Measurements from ENCODE around the gene HRCT1.
"Not testable (repeated sequence)": the region's sequence is repeated elsewhere in the genome, so short reads cannot be mapped to it uniquely, and the experiment has no call there.

The HRCT1 gene

DNA sequence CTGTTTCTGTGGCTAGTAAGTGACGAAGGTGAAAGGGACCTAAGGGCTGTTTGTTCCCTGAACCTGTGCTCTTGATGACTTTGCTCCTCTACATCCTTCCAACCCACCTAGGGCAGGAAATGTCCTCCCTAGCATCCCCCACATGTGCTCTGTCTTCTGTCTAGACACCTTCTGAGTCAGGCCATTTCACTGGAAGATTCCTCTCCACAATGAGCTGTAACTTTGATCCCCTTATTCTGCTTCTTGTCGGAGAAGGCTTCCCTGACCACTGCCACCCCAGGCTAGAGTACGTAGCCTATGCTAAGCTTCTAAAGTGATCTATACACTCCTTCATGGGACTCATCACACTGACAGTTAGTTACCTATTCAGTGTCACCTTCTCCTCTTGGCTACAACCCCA lies 25.0 kb downstream of the HRCT1 start:
- Histone ChIP-seq H3K4me3 (ENCODE audit: low read depth, low read length, poor library complexity, severe bottlenecking) (no peak overlapping the region), H3F3A (ENCODE audit: insufficient read depth, low read length) (no peaks in the 10 kb centered on the region), H3K27me3 (ENCODE audit: insufficient read depth, low read length) (no peaks in the 10 kb centered on the region), H3K9ac (ENCODE audit: low read length) (no peak overlapping the region), H2AFZ (ENCODE audit: low read length) (no peak overlapping the region), H4K20me1 (ENCODE audit: insufficient read depth, low read length) (no peaks in the 10 kb centered on the region), H3K4me1 (ENCODE audit: insufficient read depth, low read length, severe bottlenecking) (no peaks in the 10 kb centered on the region), H3K4me2 (ENCODE audit: low read length) (no peak overlapping the region), H3K27ac (ENCODE audit: low read depth, low read length, poor library complexity, severe bottlenecking) (no peak overlapping the region), H3K36me3 (ENCODE audit: insufficient read depth, low read length) (no peaks in the 10 kb centered on the region), H3K9me2 (ENCODE audit: low read depth, low read length) (no peaks in the 10 kb centered on the region), H3K79me2 (ENCODE audit: insufficient read depth, low read length) (no peaks in the 10 kb centered on the region), H3K9me3 (ENCODE audit: low read length) (no peaks in the 10 kb centered on the region)
- TF ChIP-seq EZH2 (IDR thresholded peaks at IDR 0.05; ENCODE audit: borderline replicate concordance, low read length): no peak
- TF ChIP-seq CTCF (IDR thresholded peaks at IDR 0.05; ENCODE audit: low read length): no peak

- Histone ChIP-seq H4K20me1 (ENCODE audit: insufficient read depth, low read length) (no peaks in the 10 kb centered on the region), H3K27me3 (ENCODE audit: insufficient read depth, low read length) (no peaks in the 10 kb centered on the region), H3K27ac (ENCODE audit: low read depth, low read length, poor library complexity, severe bottlenecking) (no peak overlapping the region), H3K9me2 (ENCODE audit: low read depth, low read length) (no peaks in the 10 kb centered on the region), H3F3A (ENCODE audit: insufficient read depth, low read length) (no peaks in the 10 kb centered on the region), H2AFZ (ENCODE audit: low read length) (no peak overlapping the region), H3K9ac (ENCODE audit: low read length) (no peak overlapping the region), H3K79me2 (ENCODE audit: insufficient read depth, low read length) (no peaks in the 10 kb centered on the region), H3K4me1 (ENCODE audit: insufficient read depth, low read length, severe bottlenecking) (no peaks in the 10 kb centered on the region), H3K4me3 (ENCODE audit: low read depth, low read length, poor library complexity, severe bottlenecking) (no peak overlapping the region), H3K4me2 (ENCODE audit: low read length) (no peak overlapping the region), H3K9me3 (ENCODE audit: low read length) (no peaks in the 10 kb centered on the region), H3K36me3 (ENCODE audit: insufficient read depth, low read length) (no peaks in the 10 kb centered on the region)
- TF ChIP-seq EZH2 (IDR thresholded peaks at IDR 0.05; ENCODE audit: borderline replicate concordance, low read length): no peak
- TF ChIP-seq CTCF (IDR thresholded peaks at IDR 0.05; ENCODE audit: low read length): no peak
Observed at GRCh38 chr9:35932735-35933134, 26.7 kb downstream of the HRCT1 start.

DNA sequence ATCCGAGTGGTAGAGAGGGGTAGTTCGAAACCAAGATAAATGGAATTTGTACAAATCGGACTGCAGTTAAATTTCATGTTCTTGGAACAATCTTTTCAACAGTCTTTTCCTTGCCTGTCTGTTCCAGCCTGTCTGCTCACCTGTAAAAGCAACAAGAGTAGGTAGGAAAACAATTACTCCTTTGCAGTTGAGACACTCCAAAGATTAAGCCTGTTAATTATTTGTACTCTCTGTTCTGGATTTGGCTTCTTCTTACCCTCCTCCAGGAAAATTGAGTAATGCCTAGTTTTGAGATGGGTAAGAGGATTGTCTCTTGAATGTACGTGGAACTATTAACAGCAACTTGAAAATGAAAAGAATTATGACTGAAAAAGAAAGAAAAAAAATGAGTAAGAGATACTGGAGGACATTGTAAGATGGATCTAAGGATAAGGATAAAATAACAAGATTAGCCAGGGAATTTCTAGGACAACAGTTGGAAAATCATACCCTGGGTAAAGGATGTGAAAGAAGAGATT lies 27.6 kb downstream of the HRCT1 start:
- Histone ChIP-seq H3K4me3 (ENCODE audit: low read depth, low read length, poor library complexity, severe bottlenecking) (no peak overlapping the region), H3F3A (ENCODE audit: insufficient read depth, low read length) (no peaks in the 10 kb centered on the region), H3K27ac (ENCODE audit: low read depth, low read length, poor library complexity, severe bottlenecking) (no peak overlapping the region), H3K9me2 (ENCODE audit: low read depth, low read length) (no peaks in the 10 kb centered on the region), H3K36me3 (ENCODE audit: insufficient read depth, low read length) (no peaks in the 10 kb centered on the region), H2AFZ (ENCODE audit: low read length) (no peak overlapping the region), H3K9me3 (ENCODE audit: low read length) (no peaks in the 10 kb centered on the region), H3K4me1 (ENCODE audit: insufficient read depth, low read length, severe bottlenecking) (no peaks in the 10 kb centered on the region), H3K9ac (ENCODE audit: low read length) (no peak overlapping the region), H3K79me2 (ENCODE audit: insufficient read depth, low read length) (no peaks in the 10 kb centered on the region), H4K20me1 (ENCODE audit: insufficient read depth, low read length) (no peaks in the 10 kb centered on the region), H3K27me3 (ENCODE audit: insufficient read depth, low read length) (no peaks in the 10 kb centered on the region), H3K4me2 (ENCODE audit: low read length) (no peak overlapping the region)
- TF ChIP-seq EZH2 (IDR thresholded peaks at IDR 0.05; ENCODE audit: borderline replicate concordance, low read length): no peak
- TF ChIP-seq CTCF (IDR thresholded peaks at IDR 0.05; ENCODE audit: low read length): no peak

- H2AFZ ChIP-seq (ENCODE audit: low read length); H3K9ac ChIP-seq (ENCODE audit: low read length): not testable (repeated sequence)
Observed at GRCh38 chr9:35934069-35934468, 28.1 kb downstream of the HRCT1 start.

More at GRCh38 chr9:35934069-35934468, 28.1 kb downstream of the HRCT1 start:
- not testable (repeated sequence) for H3K4me1 ChIP-seq (ENCODE audit: insufficient read depth, low read length, severe bottlenecking); H3K27ac ChIP-seq (ENCODE audit: low read depth, low read length, poor library complexity, severe bottlenecking); H3K79me2 ChIP-seq (ENCODE audit: insufficient read depth, low read length); H3F3A ChIP-seq (ENCODE audit: insufficient read depth, low read length); H3K4me2 ChIP-seq (ENCODE audit: low read length); H3K36me3 ChIP-seq (ENCODE audit: insufficient read depth, low read length); H4K20me1 ChIP-seq (ENCODE audit: insufficient read depth, low read length); H3K9me2 ChIP-seq (ENCODE audit: low read depth, low read length); H3K9me3 ChIP-seq (ENCODE audit: low read length); H3K4me3 ChIP-seq (ENCODE audit: low read depth, low read length, poor library complexity, severe bottlenecking); H3K27me3 ChIP-seq (ENCODE audit: insufficient read depth, low read length)

Measured in OCI-LY1 (cell line).